GM19193 (cell line): Measurements from ENCODE around the gene LRRC15.

Experiments
- POLR2A ChIP-seq: IDR thresholded peaks from 4 replicates; pipeline ENCODE4 v1.6.1; 2011; ENCODE audit not compliant: insufficient read depth, insufficient read length; ENCODE audit errors: extremely low read depth

LRRC15 gene

GRCh38 chr3:194337965-194338753 is 31.4 kb downstream of the LRRC15 start:
- no peak for TF ChIP-seq POLR2A

- no peak for TF ChIP-seq POLR2A
Observed at GRCh38 chr3:194336601-194337355, 32.8 kb downstream of the LRRC15 start.

DNA sequence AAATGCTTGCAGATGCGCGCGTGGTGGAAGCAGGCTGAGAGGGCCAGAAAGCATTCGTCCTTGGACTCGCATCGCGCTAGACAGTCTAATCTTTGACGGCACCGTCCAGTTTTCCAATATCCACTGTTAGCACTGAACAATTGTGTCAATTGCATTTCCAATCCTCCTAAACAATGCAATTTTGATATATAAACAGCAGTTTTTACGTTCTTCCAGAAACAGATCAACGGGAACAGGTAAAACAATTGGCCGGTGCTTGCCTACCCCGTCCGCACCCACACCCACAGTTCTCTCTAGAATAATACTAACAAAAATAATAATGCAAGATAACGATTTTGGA is 35.6 kb downstream of the LRRC15 start:
- TF ChIP-seq POLR2A: no peak

DNA sequence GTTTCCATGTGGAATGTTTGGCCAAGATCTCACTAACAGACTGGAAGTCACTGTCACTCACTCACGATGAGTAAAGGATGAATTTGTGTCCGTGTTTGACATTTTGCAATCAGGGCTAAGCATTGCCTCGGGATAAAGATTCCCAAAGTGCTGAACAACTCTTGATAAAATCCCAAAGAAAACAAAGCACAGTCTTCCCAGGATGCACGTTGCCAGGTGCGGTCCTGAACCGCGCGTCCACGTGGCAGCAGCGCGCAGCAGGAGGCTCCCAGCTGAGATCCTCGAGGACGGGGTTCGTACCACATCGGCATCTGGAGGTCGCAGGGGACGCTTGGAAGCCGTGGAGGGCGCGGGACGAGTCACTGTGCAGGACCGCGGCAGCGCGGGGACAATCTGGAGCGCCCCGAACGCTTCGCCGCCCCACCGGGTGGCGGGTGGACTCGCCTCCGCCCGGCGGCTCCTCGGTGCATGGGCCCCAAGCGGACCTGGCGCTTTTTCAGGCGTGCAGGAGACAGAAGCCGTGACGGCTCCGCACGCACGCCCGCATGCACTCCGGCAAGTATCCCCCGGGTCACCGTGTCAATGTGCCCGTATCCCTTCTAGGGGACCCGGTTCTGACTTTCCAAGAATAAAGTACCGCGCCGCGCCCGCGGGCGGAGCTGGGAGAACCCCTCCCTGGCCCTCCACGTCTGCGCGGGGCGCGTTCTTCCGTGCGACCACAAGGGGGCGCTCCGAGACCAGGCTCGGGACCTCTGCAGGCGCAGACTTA is 36.1 kb downstream of the LRRC15 start:
- TF ChIP-seq POLR2A: no peak

DNA sequence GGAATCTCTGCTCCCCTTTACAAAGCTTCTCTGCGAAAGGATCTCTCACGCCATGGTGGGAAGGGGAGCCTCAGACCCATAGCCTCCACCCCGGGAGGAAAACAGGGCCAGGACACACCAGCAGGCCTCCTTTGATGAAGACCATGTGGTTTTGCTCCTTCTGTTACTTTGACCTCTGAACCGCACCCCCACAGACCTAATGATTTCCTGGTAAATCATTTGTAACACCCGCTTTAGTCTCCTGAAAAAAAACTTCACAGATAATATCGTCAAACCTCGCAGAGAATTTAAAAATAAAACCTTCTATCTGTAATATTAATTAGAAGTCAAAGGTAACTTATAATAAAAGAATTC is 36.7 kb downstream of the LRRC15 start:
- no peak for TF ChIP-seq POLR2A

- no peak for TF ChIP-seq POLR2A
Observed at GRCh38 chr3:194330579-194330978, 39.0 kb downstream of the LRRC15 start.

DNA sequence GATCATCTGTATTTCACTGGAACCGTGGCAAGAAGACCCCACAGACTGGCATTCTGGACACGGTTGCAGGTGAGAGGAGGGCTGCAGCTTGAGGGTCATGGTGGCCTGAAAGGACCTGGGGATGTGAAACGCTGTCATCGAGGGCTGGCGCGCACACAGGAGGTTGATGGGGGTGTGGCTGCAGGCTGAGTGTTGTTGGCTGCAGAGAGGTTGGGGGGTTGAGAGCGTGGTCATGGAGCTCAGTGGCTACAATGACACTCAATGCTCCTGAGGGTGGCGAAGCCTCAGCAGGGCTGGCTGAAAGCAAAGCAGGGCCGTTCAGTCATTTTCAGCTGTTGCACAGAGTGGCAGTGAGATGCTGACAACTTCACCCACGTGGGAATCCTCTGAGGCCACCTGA is 39.4 kb downstream of the LRRC15 start:
- no peak for TF ChIP-seq POLR2A

DNA sequence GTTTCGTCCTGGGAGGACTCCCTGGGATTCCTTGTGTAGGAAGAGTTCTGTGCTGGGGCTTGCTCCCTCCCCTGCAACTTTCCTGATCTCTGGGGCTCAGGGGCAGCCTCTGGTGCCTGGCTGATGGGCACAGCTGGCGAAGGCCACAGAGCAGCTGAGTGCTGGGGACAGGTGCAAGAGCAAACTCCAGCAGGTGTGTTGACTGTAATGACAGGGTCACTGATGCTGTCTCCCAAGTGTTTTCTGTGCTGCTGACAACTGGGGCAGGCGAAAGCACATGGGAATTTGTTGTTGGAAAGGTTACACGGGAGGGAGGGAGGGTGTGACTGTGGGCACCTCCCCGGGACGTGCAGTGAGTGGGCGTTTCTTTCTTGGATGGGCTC is 40.0 kb downstream of the LRRC15 start:
- no peak for TF ChIP-seq POLR2A

DNA sequence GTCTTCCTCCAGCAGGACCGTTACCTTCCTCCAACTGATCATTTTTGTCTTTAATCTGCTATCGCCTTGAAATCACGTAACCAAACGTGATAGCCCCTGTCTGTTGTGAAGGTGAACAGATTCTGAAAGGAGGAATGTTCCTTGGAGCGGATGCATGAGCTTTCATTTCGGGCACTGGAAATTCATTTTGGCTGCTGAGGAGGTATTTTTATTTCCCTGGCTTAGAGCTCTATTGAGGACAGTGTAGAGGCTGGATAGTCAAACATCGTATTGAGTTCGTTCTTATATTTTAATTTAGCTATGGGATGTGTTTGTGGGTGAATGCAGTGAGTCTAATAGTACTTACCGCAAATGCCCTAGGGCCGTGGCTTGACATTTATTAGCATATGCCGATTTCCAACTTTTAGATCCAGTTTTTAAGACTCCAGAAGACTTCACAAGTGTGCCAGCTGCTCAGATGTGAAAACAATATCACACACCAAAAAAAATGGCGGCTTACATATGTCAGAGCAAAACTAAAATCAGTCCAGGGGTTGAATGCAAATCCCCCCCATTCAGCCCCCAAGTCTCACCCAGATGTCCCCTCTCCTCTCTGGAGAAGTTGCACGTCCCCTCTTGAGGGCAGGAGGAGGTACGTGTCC is 40.5 kb downstream of the LRRC15 start:
- TF ChIP-seq POLR2A: no peak

- TF ChIP-seq POLR2A: no peak
Observed at GRCh38 chr3:194328053-194328657, 41.4 kb downstream of the LRRC15 start.

DNA sequence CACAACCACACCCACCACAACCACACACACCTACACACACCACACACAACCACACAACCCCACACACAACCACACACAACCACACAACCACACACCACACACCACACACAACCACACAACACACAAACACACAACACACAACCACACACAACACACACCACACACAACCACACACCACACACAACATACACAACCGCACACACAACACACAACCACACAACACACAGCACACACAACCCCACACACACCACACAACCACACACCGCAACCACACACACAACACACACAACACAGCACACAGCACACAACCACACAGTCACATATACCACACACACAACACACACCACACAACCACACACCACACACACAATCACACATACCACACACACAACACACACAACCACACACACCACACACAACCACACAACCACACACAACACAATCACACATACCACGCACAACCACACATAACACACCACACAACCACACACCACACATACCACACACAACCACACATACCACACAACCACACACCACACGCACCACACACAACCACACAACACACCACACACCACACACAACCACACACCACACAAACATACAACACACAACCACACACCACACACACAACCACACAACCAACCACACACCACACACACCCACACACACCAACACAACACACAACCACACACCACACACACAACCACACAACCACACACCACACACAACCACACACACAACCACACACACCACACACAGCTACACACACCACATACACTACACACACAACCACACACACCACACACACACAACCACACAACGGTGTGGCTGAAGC is 42.1 kb downstream of the LRRC15 start:
- TF ChIP-seq POLR2A: no peak

GRCh38 chr3:194326968-194327217 is 42.6 kb downstream of the LRRC15 start:
- TF ChIP-seq POLR2A: no peak

DNA sequence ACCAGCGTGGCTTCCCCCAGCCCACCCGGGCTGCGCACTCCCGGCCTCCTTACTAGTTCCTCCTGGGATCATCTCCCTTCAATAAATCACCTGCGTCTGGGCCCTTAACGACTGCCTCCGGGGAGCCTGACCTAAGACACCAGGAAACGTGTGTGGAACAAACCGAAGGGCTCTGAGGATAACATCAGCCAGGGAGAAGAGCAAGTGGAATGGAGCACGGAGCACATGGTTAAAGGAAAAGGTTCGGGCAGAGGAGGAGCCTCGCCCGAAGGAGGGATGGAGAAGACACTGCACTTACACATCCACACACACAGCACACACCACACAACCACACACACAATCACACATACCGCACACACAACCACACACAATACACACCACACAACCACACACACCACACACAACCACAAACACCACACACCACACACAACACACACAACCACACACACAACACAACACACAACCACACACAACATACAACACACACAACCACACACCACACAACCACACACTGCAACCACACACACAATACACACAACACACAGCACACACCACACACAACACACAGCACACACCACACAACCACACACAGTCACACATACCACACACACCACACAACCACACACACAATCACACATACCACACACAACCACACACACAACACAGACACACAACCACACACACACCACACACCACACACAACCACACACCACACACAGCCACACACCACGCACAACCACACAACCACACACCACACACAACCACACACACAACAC is 43.2 kb downstream of the LRRC15 start:
- no peak for TF ChIP-seq POLR2A
